HG02798 (cell line): ENCODE measurements around the gene CNTNAP3B.
"Not testable (repeated sequence)": the region's sequence is repeated elsewhere in the genome, so short reads cannot be mapped to it uniquely, and the experiment has no call there.

Source experiments
- ATAC-seq: cut with Tn5 transposase; IDR thresholded peaks from one replicate; pipeline ENCODE4 v1.9.1; 2021; ENCODE audit warnings: mild to moderate bottlenecking; ENCODE audit not compliant: unreplicated experiment, poor library complexity

CNTNAP3B gene

DNA sequence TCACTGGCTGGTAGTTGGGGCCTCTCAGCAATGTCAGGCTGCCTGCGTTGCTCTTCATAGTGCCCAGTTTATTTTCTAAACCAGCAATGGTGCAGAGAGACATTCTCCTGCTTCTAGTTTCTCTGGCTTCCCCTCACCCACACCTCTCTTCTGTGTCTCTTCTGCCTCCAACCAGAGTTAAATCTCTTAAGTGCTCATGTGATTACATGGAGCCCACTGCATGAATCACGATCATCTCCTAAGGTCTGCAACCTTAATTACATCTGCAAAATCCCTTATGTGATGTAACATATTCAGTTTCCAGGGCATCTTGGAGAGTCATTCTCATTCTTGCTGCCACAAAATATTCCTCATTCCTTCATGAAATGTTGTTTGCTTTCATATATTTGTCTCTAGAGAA is 149.0 kb downstream of the CNTNAP3B start:
- not testable (repeated sequence) for ATAC-seq

DNA sequence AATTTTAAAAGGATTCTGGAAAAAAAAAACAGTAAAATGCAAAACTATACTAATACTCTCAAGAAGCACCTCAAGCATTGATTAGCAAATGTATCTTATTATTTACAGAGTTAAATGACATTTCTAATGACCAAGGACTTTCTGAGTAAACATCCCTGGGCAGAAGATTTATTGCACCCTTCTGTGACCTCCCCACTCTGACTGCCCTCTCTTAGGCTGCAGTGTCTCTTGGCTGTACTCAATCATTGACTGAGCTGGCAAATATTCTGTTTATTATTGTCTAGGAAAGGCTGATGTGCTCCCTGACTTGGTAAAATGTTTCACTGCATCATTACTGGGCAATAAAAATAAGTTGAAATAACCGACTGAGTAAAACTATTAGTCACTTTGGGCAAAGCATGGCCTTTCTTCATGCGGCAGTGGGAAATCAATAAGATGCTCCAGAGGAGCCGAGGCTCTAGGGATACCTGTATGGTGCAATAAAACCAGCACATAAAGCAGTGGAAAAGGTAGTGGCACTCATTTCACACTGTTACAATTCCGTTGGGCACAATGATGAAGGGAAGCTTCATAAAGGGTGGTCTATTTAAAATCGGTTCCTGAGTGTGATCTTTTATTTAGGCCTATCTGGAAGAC is 151.1 kb downstream of the CNTNAP3B start:
- ATAC-seq = not testable (repeated sequence)

DNA sequence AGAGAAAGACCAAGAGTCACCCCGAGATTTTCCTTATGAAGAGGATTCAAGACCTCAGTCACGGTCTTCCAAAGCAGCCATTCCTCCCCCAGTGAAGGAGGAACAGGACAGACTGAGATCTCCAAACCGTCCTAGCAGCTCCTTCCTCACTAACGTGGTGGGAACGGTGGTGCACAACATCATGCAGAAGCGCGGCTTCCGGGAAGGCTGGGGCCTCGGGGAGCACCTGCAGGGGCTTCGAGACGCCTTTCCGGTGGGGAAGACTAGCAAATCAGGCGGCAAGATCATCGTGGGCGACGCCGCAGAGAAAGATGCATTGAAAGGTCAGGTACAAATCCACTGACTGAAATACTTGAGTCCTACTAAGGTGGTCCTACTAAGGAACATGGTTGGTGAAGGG is 154.3 kb downstream of the CNTNAP3B start:
- not testable (repeated sequence) for ATAC-seq

DNA sequence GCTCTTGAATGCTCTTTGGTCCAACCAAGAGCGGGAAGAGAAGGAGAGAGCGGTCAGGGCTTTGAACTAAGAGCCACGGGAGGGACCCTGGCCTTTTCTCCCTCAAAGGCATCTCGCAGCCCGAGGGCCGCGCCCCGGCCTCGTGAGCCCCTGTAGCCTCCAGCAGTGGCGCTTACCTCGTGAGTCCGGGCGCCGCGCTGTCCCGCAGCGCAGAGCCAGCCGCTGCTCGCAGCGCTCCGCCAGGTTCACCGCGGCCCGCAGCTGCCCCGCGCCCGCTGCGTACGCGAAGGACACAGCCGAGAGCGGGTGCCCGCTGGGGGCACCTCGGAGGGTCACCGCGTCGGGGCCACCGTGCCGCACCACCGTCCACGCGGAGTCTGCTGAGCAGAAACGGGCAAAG is 176.2 kb downstream of the CNTNAP3B start:
- ATAC-seq = not testable (repeated sequence)

DNA sequence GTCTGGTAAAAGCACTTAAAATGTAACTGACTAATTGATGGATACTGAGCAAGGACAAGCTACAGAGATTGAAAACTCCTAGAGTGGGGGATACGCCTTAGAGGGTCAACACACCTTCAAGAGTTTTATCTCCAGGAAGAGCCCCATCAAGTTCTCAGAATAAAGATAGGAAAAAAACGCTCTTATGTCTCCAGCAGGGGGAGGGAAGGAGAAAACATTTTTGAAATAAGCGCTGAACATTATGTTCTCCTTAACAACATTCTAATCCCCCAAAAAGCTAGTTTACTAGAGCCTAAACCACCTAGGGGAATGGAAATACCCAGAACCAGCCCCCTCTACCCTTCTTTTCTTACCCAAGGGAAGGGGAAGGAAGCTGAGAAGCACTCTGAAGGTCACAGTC is 187.5 kb downstream of the CNTNAP3B start:
- not testable (repeated sequence) for ATAC-seq

DNA sequence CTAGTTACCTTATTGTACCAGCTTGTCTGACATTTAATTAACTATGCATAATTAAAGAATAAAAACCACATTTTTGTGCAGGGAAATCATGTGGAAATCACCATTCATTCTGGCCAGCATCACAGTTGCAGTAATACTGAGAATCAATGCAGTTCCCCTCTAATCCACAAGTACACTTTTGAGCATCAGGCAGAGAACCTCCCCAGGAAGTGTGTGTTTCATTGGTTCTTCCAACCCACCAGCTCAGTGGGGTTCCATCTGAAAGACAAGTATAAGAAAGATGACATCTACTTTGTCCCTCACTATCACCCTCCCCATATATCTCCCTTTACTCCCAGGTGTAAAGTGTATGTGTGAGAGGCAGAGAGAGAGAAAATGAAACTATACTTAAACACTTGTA is 191.1 kb downstream of the CNTNAP3B start:
- not testable (repeated sequence) for ATAC-seq

DNA sequence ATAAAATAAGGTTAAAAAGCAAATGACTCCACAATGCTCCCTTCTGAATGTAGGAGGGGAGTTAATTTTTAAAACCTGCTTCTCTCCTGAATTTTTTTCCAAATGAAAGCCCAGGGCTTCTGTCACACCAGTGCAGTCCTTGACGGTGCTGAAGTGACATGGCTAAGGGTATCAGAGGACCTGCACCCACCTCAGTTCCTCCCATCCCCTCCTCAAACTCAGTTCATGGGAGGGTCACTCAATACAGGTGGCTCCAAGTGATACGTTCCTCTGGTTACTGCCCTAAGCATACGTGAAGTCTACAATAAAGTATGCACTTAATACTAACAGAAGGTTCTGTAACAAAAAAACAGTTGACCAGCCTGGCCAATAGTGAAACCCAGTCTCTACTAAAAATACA is 193.5 kb downstream of the CNTNAP3B start:
- not testable (repeated sequence) for ATAC-seq

DNA sequence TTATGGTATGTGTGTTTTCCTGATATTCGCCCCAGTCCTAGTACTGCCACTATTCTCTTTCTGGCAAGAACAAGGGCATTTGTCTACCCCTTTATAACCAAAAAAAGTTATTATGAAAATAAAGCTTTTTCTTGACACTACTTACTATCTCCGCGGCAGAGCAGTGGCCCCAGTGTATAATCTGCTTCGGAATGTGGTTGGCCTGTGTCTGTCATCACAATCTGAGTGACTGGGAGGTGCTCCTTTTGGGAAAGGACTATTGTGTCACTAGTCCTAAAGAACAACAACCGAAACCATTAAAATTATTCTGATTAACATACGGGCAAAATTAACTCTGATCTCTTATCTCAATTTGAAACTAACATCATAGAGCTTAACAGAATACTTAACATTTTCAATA is 200.1 kb downstream of the CNTNAP3B start:
- ATAC-seq = not testable (repeated sequence)

DNA sequence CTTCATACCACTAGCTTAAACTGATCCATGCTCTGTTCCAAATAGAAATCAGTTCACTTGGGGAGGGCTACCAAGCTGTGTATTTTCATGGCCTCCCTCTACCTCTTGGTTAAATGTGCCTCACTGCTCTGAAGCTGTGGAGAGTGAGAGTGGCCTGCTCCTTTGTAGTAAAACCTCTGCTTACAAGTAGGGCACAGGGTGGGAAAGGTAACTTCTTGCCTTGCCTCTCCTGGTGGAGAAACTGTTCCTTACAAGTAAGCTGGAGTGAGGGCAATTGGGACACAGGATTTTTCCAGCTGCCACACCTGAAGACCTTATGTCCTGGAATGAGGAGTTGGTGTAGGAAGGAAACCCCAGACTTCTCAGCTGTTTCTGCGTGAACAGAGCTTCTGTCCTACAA is 211.9 kb downstream of the CNTNAP3B start:
- not testable (repeated sequence) for ATAC-seq

DNA sequence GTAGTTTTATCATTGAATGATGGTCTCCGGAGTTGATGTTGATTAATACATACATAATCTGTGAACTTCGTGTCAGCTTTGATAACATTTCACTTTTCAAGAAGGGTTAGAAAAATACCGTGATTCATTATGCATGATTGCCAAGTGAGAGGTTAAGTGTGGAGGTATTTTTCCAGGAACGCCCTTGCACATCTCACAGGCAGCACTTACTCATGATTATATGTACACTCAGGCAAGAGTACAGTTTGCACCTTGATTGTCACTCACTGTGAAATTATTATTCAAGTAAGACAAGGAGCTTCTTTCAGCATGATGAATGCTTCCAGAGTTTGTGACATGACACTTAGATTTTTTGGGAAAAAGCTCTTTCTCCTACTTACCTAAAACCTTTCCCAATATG is 223.7 kb downstream of the CNTNAP3B start:
- ATAC-seq = not testable (repeated sequence)

DNA sequence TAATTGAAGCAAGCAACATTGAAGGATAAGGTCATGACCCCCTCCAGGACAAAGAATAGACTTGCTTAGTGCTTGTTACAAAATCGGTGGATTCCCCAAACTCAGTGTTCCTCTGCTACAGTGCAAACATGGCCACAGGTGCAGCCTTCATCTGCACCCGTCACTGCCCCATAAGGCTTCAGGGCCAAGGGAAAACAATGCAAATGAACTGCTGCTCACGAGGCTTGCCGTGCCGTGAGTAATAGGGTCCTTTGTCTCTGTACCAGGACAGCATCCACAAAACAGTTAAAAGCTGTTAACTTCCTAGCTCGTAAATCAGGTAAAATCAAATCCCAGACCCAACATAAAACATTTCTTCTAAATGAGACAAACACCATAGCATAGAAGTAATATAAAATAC is 226.5 kb downstream of the CNTNAP3B start:
- not testable (repeated sequence) for ATAC-seq

DNA sequence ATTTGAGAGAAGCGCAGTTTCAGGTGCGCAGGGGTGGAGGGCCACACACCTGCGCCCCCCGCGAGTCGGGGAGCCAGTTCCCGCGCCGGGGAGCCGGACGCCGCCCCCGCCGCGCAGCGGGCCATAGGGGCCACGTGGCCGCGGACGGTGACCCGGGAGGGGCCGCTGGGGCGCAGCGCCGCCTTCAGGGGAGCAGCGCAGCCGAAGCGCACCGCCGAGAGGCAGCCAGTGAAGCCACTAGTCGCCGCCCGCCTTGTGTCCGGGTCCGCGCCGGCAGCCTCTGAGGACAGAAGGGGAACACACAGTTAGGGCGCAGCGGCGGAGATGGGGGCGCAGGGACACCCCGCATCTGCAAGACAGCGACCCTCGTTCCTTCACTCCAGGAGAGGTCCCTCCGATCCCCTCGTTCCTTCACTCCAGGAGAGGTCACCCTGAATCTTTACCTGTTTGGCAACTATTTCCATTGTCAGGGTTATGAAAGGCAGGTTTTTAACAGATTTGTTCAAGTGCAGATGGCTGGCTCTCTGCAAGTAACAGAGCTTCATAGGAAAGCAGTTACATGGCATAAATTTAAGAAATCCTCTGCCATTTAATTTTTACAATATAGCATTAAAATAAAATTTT is 230.4 kb downstream of the CNTNAP3B start:
- not testable (repeated sequence) for ATAC-seq

DNA sequence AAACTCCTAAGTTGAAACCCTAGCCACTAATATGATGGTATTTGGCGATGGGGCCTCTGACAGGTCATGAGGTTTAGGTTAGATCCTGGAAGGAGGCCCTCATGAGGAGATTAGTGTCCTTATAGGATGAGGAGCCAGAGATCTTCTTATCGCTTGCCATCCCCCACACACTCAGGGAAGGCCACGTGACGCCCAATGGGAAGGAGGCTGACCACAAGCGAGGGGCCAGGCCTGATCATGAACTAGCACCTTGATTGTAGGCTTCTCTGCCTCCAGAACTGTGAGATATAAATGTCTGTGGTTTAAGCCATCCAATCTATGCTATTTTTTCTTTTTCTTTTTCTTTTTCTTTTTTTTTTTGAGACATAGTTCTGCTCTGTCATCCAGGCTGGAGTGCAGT is 254.7 kb downstream of the CNTNAP3B start:
- not testable (repeated sequence) for ATAC-seq

DNA sequence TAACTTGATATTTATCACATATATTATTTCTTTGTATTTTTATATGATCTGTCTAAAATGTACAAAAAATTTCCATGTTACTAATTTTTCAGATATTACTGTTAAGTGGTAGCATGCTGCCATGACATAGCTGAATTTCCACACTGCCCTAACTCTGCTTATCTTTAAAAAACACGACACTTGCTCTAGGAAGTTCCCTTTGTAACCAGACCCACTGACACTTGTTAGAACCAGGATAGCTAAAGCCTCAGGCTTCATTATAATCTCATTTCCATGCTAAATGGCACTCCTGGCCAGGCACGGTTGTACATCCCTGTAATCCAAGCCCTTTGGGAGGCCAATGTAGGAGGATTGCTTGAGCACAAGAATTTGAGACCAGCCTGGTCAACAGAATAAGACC is 273.8 kb downstream of the CNTNAP3B start:
- not testable (repeated sequence) for ATAC-seq

DNA sequence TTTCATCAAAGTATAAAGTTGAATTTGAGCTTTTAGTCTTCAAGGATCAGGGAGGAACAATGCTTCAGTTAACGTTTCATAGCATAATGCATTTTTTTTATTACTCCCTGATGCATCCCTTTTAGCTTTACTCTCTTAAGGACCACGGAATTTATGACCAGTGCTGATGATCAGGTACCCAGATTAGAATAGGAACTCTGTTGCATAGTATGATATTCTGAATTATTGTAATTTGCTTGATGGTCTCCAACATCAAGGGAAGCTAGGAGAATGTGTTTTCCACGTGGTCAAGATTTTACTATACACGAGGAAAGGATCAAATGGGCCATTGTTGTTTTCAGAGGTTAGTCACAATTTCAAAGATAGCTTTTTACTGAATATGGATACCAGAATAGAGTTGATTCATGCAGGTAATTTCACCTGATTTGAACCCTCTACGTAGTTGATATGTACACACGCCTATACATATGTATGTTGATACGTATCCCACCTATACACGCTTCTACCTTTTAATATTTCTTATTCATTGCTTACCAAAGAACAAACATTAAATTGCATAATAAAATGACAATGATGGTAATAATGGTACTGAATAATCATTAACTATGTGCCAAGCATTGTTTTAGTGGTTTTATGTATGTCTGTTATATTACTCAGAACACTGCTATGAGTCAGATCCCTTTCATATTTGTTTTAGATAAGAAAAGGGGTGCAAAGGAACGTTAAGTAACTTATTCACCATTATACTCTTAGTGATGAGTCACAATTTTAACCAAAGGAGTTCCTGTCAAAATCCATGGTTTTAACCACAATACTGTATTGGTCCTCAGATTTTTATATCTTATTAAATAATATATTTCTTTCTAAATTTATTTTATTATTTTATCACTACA is 277.1 kb downstream of the CNTNAP3B start:
- ATAC-seq = not testable (repeated sequence)

DNA sequence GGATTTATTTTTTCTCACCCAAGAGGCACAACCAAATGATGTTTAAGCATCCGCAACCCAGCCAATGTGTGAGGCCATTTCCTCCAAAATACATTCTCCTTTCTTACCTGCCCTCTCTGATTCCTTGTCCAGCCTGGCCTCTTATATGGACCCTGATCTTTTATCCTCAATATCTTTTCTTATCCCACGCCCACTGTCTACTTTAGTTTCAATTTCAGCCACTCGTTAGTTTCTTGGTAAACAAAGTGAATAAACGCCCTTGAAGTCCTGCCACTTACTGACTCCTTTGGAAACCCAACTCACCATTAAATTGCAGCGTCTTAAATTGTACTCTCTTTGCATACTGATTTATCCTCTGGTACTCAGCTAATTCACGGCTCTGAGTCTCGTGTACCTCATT is 281.4 kb downstream of the CNTNAP3B start:
- ATAC-seq = not testable (repeated sequence)
